ENCODE measurements around the gene C2orf80. TPM values are rescaled to one million over a fixed set of nuclear protein-coding genes. Genes with fewer than 3 reads are reported as not detected.

C2orf80 gene
- not detected for polyA plus RNA-seq (2013)

GRCh38 chr2:208189810-208190503 lies at the start of gene C2orf80:
Gene C2orf80, minus strand, starts transcription at chr2:208190030. Its CDS starts 3,044 bp downstream, at chr2:208186986.
- POLR2A ChIA-PET = no interaction called here
- no peaks in the 10 kb centered on the region for H3K9me3 ChIP-seq (ENCODE audit: control extremely low read depth in 1 of 5, control insufficient read depth in 4 of 5, insufficient read depth in 2 of 5, low read depth in 1 of 5, low read length in 4 of 5)
- 94% methylated on average over 8 of the region's 10 CpGs for WGBS (ENCODE audit: insufficient coverage)
- no peak within 1 kb of the TSS for H3K27ac ChIP-seq (ENCODE audit: insufficient read depth in 1 of 2, low read depth in 1 of 2, low read length in 2 of 2, poor library complexity in 1 of 2, severe bottlenecking in 2 of 2)
- H3K27me3 ChIP-seq (replicated peaks in 2 of 5; ENCODE audit: control insufficient read depth in 4 of 5, insufficient read depth in 5 of 5, low read length in 4 of 5) = no peaks in the 10 kb centered on the region
- no peak within 1 kb of the TSS for H3K4me3 ChIP-seq (ENCODE audit: control insufficient read depth in 1 of 7, extremely low read depth in 1 of 7, insufficient read depth in 4 of 7, low read depth in 2 of 7, low read length in 6 of 7)
- H3K36me3 ChIP-seq (ENCODE audit: control insufficient read depth in 4 of 4, insufficient read depth in 4 of 4, low read length in 3 of 4) = no peaks in the 10 kb centered on the region
- CTCF ChIA-PET = interaction anchor here (1.1 to 1.4 kb wide), 2 partner anchors 14 to 16 kb away, joined by 4 read pairs; no protein-coding TSS in a partner anchor
- no peaks in the 10 kb centered on the region for H3K4me1 ChIP-seq (ENCODE audit: control extremely low read depth in 1 of 4, control insufficient read depth in 4 of 4, insufficient read depth in 4 of 4, low read length in 3 of 4)
- no peak for DNase-seq

- Histone ChIP-seq H3K27me3 (replicated peaks in 2 of 5; ENCODE audit: control insufficient read depth in 4 of 5, insufficient read depth in 5 of 5, low read length in 4 of 5) (no peaks in the 10 kb centered on the region), H3K9me3 (ENCODE audit: control extremely low read depth in 1 of 5, control insufficient read depth in 4 of 5, insufficient read depth in 2 of 5, low read depth in 1 of 5, low read length in 4 of 5) (peaks cover 0 to 17% (median 2%) of the 10 kb centered on the region in 5 experiments), H3K4me3 (ENCODE audit: control insufficient read depth in 1 of 7, extremely low read depth in 1 of 7, insufficient read depth in 4 of 7, low read depth in 2 of 7, low read length in 6 of 7) (no peak overlapping the region), H3K4me1 (ENCODE audit: control extremely low read depth in 1 of 4, control insufficient read depth in 4 of 4, insufficient read depth in 4 of 4, low read length in 3 of 4) (no peaks in the 10 kb centered on the region), H3K36me3 (ENCODE audit: control insufficient read depth in 4 of 4, insufficient read depth in 4 of 4, low read length in 3 of 4) (peaks cover 20 to 55% (median 34%) of the 10 kb centered on the region in 4 experiments), H3K27ac (ENCODE audit: insufficient read depth in 1 of 2, low read depth in 1 of 2, low read length in 2 of 2, poor library complexity in 1 of 2, severe bottlenecking in 2 of 2) (no peak overlapping the region)
- no CpG with 5 or more reads among the region's 2 CpGs for WGBS (ENCODE audit: insufficient coverage)
- DNase-seq = no peak
- POLR2A ChIA-PET = no interaction called here
- CTCF ChIA-PET = no interaction called here
Observed at GRCh38 chr2:208235860-208236259, 46.0 kb upstream of the C2orf80 start.

- Histone ChIP-seq H3K36me3 (ENCODE audit: control insufficient read depth in 4 of 4, insufficient read depth in 4 of 4, low read length in 3 of 4) (peaks cover 14 to 44% (median 25%) of the 10 kb centered on the region in 4 experiments), H3K9me3 (ENCODE audit: control extremely low read depth in 1 of 5, control insufficient read depth in 4 of 5, insufficient read depth in 2 of 5, low read depth in 1 of 5, low read length in 4 of 5) (peaks cover 0 to 17% (median 2%) of the 10 kb centered on the region in 5 experiments), H3K27ac (ENCODE audit: insufficient read depth in 1 of 2, low read depth in 1 of 2, low read length in 2 of 2, poor library complexity in 1 of 2, severe bottlenecking in 2 of 2) (no peak overlapping the region), H3K4me3 (ENCODE audit: control insufficient read depth in 1 of 7, extremely low read depth in 1 of 7, insufficient read depth in 4 of 7, low read depth in 2 of 7, low read length in 6 of 7) (no peak overlapping the region), H3K27me3 (replicated peaks in 2 of 5; ENCODE audit: control insufficient read depth in 4 of 5, insufficient read depth in 5 of 5, low read length in 4 of 5) (no peaks in the 10 kb centered on the region), H3K4me1 (ENCODE audit: control extremely low read depth in 1 of 4, control insufficient read depth in 4 of 4, insufficient read depth in 4 of 4, low read length in 3 of 4) (no peaks in the 10 kb centered on the region)
- no peak for DNase-seq
- WGBS (ENCODE audit: insufficient coverage) = 100% methylated on average over 1 of the region's 1 CpG
- CTCF ChIA-PET = no interaction called here
- POLR2A ChIA-PET = interaction anchor here (0.6 kb wide), 1 partner anchor 975 kb away, joined by 7 read pairs; no protein-coding TSS in a partner anchor
Observed at GRCh38 chr2:208234786-208235185, 45.0 kb upstream of the C2orf80 start.

- no peaks in the 10 kb centered on the region for H3K27me3 ChIP-seq (replicated peaks in 2 of 5; ENCODE audit: control insufficient read depth in 4 of 5, insufficient read depth in 5 of 5, low read length in 4 of 5)
- no peaks in the 10 kb centered on the region for H3K36me3 ChIP-seq (ENCODE audit: control insufficient read depth in 4 of 4, insufficient read depth in 4 of 4, low read length in 3 of 4)
- H3K4me3 ChIP-seq (ENCODE audit: control insufficient read depth in 1 of 7, extremely low read depth in 1 of 7, insufficient read depth in 4 of 7, low read depth in 2 of 7, low read length in 6 of 7) = no peak overlapping the region
- ChIA-PET POLR2A (no interaction called here), CTCF (interaction anchor here (1.1 to 1.3 kb wide), 2 partner anchors 9 to 24 kb away, joined by 3 read pairs; no protein-coding TSS in a partner anchor)
- H3K4me1 ChIP-seq (ENCODE audit: control extremely low read depth in 1 of 4, control insufficient read depth in 4 of 4, insufficient read depth in 4 of 4, low read length in 3 of 4) = peaks cover 0 to 13% (median 2%) of the 10 kb centered on the region in 4 experiments
- DNase-seq = peak; percentile 54 to 82 (median 79)
- WGBS (ENCODE audit: insufficient coverage) = 0% methylated on average over 1 of the region's 1 CpG
- no peak overlapping the region for H3K27ac ChIP-seq (ENCODE audit: insufficient read depth in 1 of 2, low read depth in 1 of 2, low read length in 2 of 2, poor library complexity in 1 of 2, severe bottlenecking in 2 of 2)
- H3K9me3 ChIP-seq (ENCODE audit: control extremely low read depth in 1 of 5, control insufficient read depth in 4 of 5, insufficient read depth in 2 of 5, low read depth in 1 of 5, low read length in 4 of 5) = peaks cover 0 to 17% (median 2%) of the 10 kb centered on the region in 5 experiments
Observed at GRCh38 chr2:208228476-208228875, 38.6 kb upstream of the C2orf80 start.

GRCh38 chr2:208227581-208228232 lies 37.9 kb upstream of the C2orf80 start:
- Histone ChIP-seq H3K4me3 (ENCODE audit: control insufficient read depth in 1 of 7, extremely low read depth in 1 of 7, insufficient read depth in 4 of 7, low read depth in 2 of 7, low read length in 6 of 7) (no peak overlapping the region), H3K4me1 (ENCODE audit: control extremely low read depth in 1 of 4, control insufficient read depth in 4 of 4, insufficient read depth in 4 of 4, low read length in 3 of 4) (peaks cover 0 to 13% (median 2%) of the 10 kb centered on the region in 4 experiments), H3K9me3 (ENCODE audit: control extremely low read depth in 1 of 5, control insufficient read depth in 4 of 5, insufficient read depth in 2 of 5, low read depth in 1 of 5, low read length in 4 of 5) (peaks cover 0 to 14% (median 2%) of the 10 kb centered on the region in 5 experiments), H3K36me3 (ENCODE audit: control insufficient read depth in 4 of 4, insufficient read depth in 4 of 4, low read length in 3 of 4) (no peaks in the 10 kb centered on the region), H3K27me3 (replicated peaks in 2 of 5; ENCODE audit: control insufficient read depth in 4 of 5, insufficient read depth in 5 of 5, low read length in 4 of 5) (no peaks in the 10 kb centered on the region), H3K27ac (ENCODE audit: insufficient read depth in 1 of 2, low read depth in 1 of 2, low read length in 2 of 2, poor library complexity in 1 of 2, severe bottlenecking in 2 of 2) (no peak overlapping the region)
- DNase-seq = no peak
- ChIA-PET CTCF (interaction anchor here (1.3 to 2.0 kb wide), 3 partner anchors 10 to 21 kb away, joined by 3 to 4 read pairs (median 3); no protein-coding TSS in a partner anchor), POLR2A (no interaction called here)
- 93% methylated on average over 28 of the region's 33 CpGs for WGBS (ENCODE audit: insufficient coverage)

GRCh38 chr2:208224802-208225201 lies 35.0 kb upstream of the C2orf80 start:
- CTCF ChIA-PET = interaction anchor here (0.6 to 1.5 kb wide), 3 partner anchors 13 to 44 kb away, joined by 3 to 5 read pairs (median 3); no protein-coding TSS in a partner anchor
- Histone ChIP-seq H3K27ac (ENCODE audit: insufficient read depth in 1 of 2, low read depth in 1 of 2, low read length in 2 of 2, poor library complexity in 1 of 2, severe bottlenecking in 2 of 2) (no peak overlapping the region), H3K4me1 (ENCODE audit: control extremely low read depth in 1 of 4, control insufficient read depth in 4 of 4, insufficient read depth in 4 of 4, low read length in 3 of 4) (peaks cover 0 to 13% (median 2%) of the 10 kb centered on the region in 4 experiments), H3K27me3 (replicated peaks in 2 of 5; ENCODE audit: control insufficient read depth in 4 of 5, insufficient read depth in 5 of 5, low read length in 4 of 5) (no peaks in the 10 kb centered on the region), H3K9me3 (ENCODE audit: control extremely low read depth in 1 of 5, control insufficient read depth in 4 of 5, insufficient read depth in 2 of 5, low read depth in 1 of 5, low read length in 4 of 5) (no peaks in the 10 kb centered on the region), H3K36me3 (ENCODE audit: control insufficient read depth in 4 of 4, insufficient read depth in 4 of 4, low read length in 3 of 4) (no peaks in the 10 kb centered on the region), H3K4me3 (ENCODE audit: control insufficient read depth in 1 of 7, extremely low read depth in 1 of 7, insufficient read depth in 4 of 7, low read depth in 2 of 7, low read length in 6 of 7) (no peak overlapping the region)
- POLR2A ChIA-PET = no interaction called here
- 100% methylated on average over 1 of the region's 2 CpGs for WGBS (ENCODE audit: insufficient coverage)
- no peak for DNase-seq

- no peak for DNase-seq
- 100% methylated on average over 3 of the region's 3 CpGs for WGBS (ENCODE audit: insufficient coverage)
Observed at GRCh38 chr2:208222351-208222750, 32.5 kb upstream of the C2orf80 start.

More at GRCh38 chr2:208222351-208222750, 32.5 kb upstream of the C2orf80 start:
- Histone ChIP-seq H3K36me3 (ENCODE audit: control insufficient read depth in 4 of 4, insufficient read depth in 4 of 4, low read length in 3 of 4) (no peaks in the 10 kb centered on the region), H3K27me3 (replicated peaks in 2 of 5; ENCODE audit: control insufficient read depth in 4 of 5, insufficient read depth in 5 of 5, low read length in 4 of 5) (no peaks in the 10 kb centered on the region), H3K27ac (ENCODE audit: insufficient read depth in 1 of 2, low read depth in 1 of 2, low read length in 2 of 2, poor library complexity in 1 of 2, severe bottlenecking in 2 of 2) (no peak overlapping the region), H3K4me1 (ENCODE audit: control extremely low read depth in 1 of 4, control insufficient read depth in 4 of 4, insufficient read depth in 4 of 4, low read length in 3 of 4) (no peaks in the 10 kb centered on the region), H3K4me3 (ENCODE audit: control insufficient read depth in 1 of 7, extremely low read depth in 1 of 7, insufficient read depth in 4 of 7, low read depth in 2 of 7, low read length in 6 of 7) (no peak overlapping the region), H3K9me3 (ENCODE audit: control extremely low read depth in 1 of 5, control insufficient read depth in 4 of 5, insufficient read depth in 2 of 5, low read depth in 1 of 5, low read length in 4 of 5) (no peaks in the 10 kb centered on the region)
- CTCF ChIA-PET = interaction anchor here (1.2 to 1.3 kb wide), 2 partner anchors 18 to 38 kb away, joined by 3 to 5 read pairs; no protein-coding TSS in a partner anchor
- POLR2A ChIA-PET = no interaction called here
